Measurements from ENCODE around the gene BAG3.
A peak's percentile ranks its signal among the peaks of the same experiment; 100 is the strongest.

DNA sequence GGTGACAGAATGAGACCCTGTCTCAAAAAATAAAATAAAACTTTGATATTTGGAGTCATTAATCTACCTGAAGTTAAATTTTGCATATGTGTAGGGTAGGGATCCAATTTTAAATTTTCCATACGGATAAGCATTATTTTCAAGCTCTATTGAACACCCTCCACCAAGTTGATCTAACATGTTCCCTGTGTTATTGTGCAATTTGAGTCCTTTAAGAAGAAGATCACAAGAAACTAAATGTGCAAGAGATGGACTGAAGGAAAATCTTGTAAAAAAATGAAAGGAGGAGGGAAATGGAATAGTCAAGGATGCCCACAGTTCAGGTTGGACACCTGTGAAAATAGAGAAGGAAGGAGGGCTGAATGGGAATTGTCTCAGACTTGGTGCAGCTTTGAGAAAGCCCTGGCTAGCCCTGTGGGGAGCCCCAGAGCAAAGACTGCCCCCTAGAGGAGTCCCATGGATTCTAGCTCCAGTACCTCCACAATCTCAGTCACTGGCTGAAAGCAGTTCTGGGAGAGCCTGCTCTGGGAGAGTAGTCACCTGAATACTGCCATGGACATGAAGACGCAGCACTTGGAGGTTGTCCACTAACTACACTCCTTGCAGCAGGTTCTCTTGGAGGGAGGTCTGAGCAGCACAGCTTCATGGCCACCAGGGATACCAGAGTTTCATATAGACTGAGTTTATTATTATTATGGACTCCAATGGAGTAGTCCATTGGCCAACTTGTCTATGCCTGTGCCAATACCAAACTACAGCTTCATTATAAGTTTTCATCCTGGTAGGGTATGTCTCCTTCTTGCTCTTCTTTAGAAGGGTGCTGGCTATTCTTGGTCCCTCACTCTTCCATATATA, 48.7 kb upstream of the BAG3 start:
- TF ChIP-seq EP300 (IDR thresholded peaks at IDR 0.05) (no peak), POLR2AphosphoS5 (IDR thresholded peaks at IDR 0.05) (no peak), CTCF (IDR thresholded peaks at IDR 0.05) (peak in 4 of 6 experiments; percentile 16 to 24 (median 20))

Measured in upper lobe of left lung (tissue), 4 donors.